Smooth muscle cell of the brain vasculature (primary cell): ENCODE results near the gene TSPAN3.

Experiments used
- DNase-seq: peaks from one replicate; pipeline ENCODE4 v3.0.0-alpha.2; 2012; ENCODE audit warnings: low read depth, low spot score

TSPAN3 gene

DNA sequence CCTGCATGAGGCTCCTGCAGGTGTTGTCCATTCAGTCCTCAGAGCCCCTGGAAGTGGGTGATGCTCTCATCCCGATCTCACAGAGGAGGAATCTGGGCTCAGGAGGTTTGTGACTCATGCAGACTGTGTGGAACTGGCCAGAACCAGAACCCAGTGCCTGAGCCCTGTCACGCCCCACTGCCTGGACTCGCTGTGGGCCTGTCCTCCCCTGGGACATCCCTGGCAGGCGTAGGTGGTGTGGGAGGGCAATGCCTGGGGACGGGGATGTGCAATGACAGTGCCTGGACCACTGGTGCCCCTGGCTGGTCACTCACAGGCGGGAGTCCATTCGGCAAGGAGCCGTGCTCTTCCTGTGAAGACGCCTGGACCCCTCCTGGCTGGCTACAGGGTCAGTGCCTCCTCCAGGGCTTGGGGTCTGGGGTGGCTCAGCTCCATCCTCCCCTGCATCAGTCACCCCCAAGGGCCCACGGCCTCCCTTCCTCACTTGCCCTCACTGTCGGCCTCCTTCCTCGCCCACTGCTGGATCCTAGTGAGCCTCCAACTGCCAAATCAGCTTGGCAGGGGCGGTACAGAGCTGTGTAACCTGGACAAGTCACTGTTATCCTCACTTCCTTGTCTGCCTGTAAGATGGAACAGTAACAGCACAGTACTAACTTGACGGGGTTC, 61.1 kb downstream of the TSPAN3 start:
- DNase-seq: no peak

DNA sequence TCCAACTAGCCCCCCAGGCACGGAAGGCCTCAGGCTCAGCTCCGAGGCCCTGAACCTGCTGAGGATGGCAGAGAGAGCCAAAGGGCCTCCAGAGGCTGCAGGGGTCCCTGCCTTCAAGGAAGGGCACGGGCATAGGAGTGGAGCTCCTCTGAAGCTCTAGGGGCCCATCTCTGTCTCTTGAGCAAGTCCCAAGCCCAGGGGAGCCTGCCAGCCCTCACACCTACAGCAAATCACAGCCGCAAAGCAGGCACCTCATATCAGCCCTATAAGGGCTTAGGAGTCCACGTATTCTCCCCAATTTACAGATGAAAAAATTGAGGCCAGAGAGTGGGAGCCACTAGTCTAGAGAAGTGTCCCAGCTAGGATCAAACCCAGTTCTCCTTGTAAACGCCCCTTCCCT, 61.7 kb downstream of the TSPAN3 start:
- DNase-seq: no peak

DNA sequence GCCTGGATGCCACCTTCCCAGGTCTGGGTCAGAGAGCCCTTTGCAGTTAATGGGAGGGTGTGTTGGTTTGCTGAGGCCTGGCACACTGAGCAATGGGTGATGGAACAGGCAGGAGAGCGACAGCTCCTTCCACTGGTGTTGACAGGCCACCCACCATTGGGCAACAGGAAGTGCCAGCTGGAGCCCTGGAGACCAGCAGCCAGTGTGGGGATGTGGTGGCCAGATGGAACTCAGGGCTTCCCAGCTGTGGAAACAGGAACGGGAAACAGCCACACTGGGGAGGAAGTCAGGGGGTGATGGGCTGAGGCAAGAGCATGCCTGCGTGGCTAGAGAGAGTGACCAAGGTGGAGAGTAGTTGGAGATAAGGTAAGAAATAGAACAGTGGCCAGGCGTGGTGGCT, 66.7 kb downstream of the TSPAN3 start:
- no peak for DNase-seq

DNA sequence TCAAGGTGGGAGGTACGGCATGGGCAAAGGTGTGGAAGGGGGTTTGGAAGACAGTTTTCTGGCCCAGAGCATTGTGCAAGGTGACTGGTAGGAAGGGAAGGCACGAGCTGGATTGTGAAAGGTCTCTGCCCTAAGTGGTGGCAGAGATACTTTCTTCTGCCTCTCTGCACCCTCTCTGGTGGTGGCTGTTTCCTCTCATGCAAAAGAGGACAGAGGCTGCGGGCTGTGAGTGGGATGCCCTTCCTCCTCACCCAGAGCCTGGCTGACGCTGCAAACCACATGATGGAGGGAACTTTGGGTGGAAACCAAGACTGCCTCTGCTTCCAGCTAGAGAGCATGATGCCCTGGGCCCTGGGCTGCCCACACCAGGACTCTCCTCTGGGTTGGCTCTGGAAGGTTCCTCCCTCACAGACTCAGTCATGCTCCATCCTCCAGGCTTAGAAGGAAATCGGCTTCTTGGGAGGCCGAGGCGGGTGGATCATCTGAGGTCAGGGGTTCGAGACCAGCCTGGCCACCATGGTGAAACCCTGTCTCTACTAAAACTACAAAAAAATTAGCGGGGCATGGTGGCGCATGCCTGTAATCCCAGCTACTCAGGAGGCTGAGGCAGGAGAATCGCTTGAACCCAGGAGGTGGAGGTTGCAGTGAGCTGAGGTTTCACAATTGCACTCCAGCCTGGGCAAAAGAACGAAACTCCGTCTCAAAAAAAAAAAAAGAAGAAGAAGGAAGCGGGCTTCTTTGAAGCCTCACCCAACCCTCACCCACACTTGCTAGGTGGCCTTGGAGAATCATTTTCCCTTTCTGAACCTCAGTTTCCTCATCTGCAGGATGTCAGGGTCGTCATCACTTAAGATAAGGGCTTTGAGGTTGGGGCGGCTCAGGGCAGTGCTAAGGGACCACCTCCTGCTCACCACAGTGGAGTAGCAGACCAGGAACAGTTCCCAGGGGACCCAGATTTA, 67.7 kb downstream of the TSPAN3 start:
- DNase-seq: no peak

DNA sequence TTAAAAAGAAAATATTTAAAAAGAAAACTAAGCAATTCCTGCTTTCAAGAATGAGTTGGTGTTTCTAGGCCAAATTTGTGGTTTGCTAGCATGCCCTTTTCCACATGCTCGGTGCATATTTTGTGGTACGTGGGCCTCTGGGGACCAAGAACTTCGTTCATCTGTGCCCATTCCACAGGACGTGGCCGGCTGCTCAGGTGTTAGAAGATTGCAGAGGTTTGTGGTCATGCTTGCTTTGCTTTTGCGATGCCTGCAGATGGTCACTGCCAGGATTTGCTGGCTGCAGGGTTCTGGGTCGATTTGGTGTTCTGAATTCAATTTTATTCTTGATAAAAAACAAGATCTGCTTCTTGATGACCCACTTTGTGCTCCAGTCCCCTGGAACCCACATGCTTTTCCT, 68.5 kb downstream of the TSPAN3 start:
- DNase-seq: no peak

DNA sequence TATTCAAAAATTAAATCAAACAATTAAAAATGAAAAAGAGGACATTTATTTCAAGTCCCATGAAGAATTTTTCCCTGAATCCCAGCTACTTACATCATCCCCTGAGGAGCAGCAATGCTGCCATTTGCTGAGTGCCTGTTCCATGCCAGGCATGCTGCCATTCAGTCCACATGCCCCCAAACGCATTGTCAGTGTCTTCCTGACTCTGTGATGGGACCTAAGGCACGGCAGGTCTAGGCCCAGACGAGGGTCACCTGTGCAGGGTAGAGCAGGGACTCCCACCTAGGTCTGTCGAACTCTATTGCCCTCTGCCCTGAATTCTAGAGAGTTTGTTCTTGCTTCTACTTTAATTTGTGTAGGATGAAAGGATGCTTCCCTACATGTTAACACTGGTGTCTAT, 68.9 kb downstream of the TSPAN3 start:
- DNase-seq: no peak

- DNase-seq: no peak
Measured at GRCh38 chr15:77001351-77001750, 69.6 kb downstream of the TSPAN3 start.

DNA sequence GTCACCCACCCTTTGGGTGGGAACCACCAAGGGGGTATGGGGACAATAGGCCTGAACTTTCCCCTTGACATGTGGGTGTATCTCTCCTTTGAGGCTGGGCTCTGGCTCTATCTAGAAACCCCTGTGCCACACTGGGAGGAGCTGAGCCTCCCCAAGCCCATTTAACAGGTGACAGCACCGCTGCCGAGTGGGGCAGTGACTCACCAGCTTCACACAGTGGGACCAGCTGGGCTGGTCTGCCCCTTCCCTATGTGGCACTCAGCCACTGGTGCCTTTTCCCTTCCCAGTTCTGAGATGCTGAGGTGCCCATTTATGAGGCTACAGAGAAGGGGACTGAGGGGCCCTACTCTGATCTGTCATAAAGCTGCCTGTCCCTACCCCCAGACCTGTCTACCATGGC, 70.9 kb downstream of the TSPAN3 start:
- DNase-seq: no peak

GRCh38 chr15:76998663-76999285, 72.1 kb downstream of the TSPAN3 start:
- no peak for DNase-seq

DNA sequence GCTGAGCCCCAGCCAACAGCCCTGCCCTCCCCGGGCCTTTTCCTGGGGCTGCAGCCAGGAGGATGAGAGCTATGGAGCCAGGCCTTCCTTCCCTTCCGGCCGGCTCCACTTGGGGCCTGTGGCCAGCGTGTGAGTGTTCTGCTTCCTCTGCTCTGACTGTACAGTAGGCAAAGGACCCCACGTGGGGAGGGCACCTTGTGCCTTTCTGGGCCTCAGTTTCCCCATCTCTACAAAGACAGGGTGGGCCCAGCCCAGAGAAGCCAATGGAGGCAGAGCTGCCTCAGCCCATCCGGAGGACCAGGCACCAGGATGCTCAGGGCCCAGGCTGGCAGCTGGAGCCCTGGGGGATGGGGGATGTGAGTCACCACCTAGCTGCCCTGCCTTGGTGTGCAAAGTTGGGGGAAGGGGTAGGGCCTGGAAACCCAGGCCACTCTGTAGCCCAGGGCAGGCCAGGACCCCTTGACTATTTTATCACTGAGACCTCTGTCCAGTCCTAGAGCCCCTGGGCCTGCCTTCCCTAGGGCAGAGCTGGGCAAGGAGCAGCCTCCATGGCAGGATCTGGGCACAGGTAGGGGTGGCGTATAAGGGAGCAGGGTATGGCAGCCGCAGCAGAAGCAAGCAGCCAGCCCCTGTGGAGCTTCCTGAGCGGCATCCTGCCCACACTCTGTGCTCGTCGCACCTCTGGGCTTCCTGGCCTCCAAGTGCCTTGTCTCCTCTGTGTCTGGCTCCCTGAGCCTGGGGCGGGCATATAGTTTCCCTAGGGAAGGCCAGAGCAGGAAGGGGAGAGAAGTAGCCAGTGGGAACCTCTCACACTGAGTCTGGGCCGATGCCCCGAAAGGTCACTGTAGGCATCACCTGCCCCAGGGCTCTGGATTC, 74.1 kb downstream of the TSPAN3 start:
- DNase-seq: no peak

DNA sequence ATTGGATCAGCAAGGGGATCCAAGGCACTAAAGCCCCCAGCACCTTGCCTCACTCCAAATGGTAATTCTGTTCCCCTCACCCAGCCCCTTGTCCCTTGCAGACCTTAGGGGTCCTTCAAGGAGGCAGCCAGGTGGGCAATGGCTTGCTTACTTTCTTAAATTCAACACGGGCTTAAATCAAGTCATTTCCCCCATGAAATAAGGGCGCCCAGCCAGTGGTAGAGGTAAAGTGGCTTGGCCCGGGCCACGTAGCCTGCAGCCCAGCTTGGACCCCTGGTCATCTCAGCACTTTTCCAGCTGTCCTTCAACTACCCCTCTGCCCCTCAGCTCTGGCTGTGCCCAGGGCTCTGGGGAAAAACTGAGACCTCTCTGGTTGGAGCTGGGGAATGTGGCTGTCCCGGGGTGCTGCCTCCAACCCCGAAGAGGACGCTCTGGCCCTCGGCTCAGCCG, 74.8 kb downstream of the TSPAN3 start:
- DNase-seq: no peak

- DNase-seq: no peak
Measured at GRCh38 chr15:76994971-76995945, 75.7 kb downstream of the TSPAN3 start, which contains the start of gene PSTPIP1. PSTPIP1 (plus strand) TSS chr15:76995126; CDS start chr15:76995574, 448 bp downstream.

GRCh38 chr15:76994496-76994895, 76.4 kb downstream of the TSPAN3 start:
- no peak for DNase-seq

- no peak for DNase-seq
Measured at GRCh38 chr15:76994001-76994400, 76.9 kb downstream of the TSPAN3 start.

- no peak for DNase-seq
Measured at GRCh38 chr15:76993114-76993725, 77.7 kb downstream of the TSPAN3 start.

GRCh38 chr15:76991741-76992645, 78.9 kb downstream of the TSPAN3 start:
- DNase-seq: no peak
